ENCODE results near the gene IPCEF1. TPM values are rescaled to one million over a fixed set of nuclear protein-coding genes. Genes with fewer than 3 reads are reported as not detected.
A peak's percentile ranks its signal among the peaks of the same experiment; 100 is the strongest.

IPCEF1 gene
- total RNA-seq, 4 donors from 2014 or later, result 34.4 to 86.4 (median 73.6) TPM

- H3K27ac ChIP-seq, result peak overlapping the region; percentile 47 to 59 (median 53)
Measured at GRCh38 chr6:154319231-154319858, 37.3 kb downstream of the IPCEF1 start.

GRCh38 chr6:154318721-154319120 is 37.9 kb downstream of the IPCEF1 start:
- TF ChIP-seq POLR2A (IDR thresholded peaks at IDR 0.05) (no peak), CTCF (IDR thresholded peaks at IDR 0.05) (no peak)
- DNase-seq, result no peak
- Histone ChIP-seq H3K4me3 (replicated peaks in 1 of 3) (no peak overlapping the region), H3K27ac (peak overlapping the region in 2 of 3 donors; percentile 59 to 61), H3K9me3 (no peaks in the 10 kb centered on the region), H3K36me3 (no peaks in the 10 kb centered on the region), H3K4me1 (peaks cover 25 to 30% of the 10 kb centered on the region in 2 donors), H3K27me3 (no peaks in the 10 kb centered on the region)
- intact Hi-C loops (cut with DNase I), result no loop called here
- 87 to 90% methylated on average over 1 of the region's 1 CpG for WGBS, 2 donors

More at GRCh38 chr6:154319231-154319858, 37.3 kb downstream of the IPCEF1 start:
- 49 to 53% methylated on average over 8 of the region's 8 CpGs for WGBS, 2 donors
- Histone ChIP-seq H3K36me3 (no peaks in the 10 kb centered on the region), H3K9me3 (no peaks in the 10 kb centered on the region), H3K4me1 (peaks cover 25 to 30% of the 10 kb centered on the region in 2 donors), H3K27me3 (no peaks in the 10 kb centered on the region), H3K4me3 (replicated peaks in 1 of 3) (no peak overlapping the region)
- TF ChIP-seq POLR2A (IDR thresholded peaks at IDR 0.05) (no peak), CTCF (IDR thresholded peaks at IDR 0.05) (no peak)
- DNase-seq, result no peak
- intact Hi-C loops (cut with DNase I), result no loop called here

- 98 to 100% methylated on average over 1 of the region's 1 CpG for WGBS, 2 donors
- Histone ChIP-seq H3K27ac (peak overlapping the region in 1 of 3 donors; percentile 45), H3K9me3 (no peaks in the 10 kb centered on the region), H3K4me3 (replicated peaks in 1 of 3) (no peak overlapping the region), H3K27me3 (no peaks in the 10 kb centered on the region), H3K4me1 (peaks cover 24 to 30% of the 10 kb centered on the region in 2 donors), H3K36me3 (no peaks in the 10 kb centered on the region)
- DNase-seq, result no peak
- intact Hi-C loops (cut with DNase I), result no loop called here
- TF ChIP-seq POLR2A (IDR thresholded peaks at IDR 0.05) (no peak), CTCF (IDR thresholded peaks at IDR 0.05) (no peak)
Measured at GRCh38 chr6:154316131-154316530, 40.5 kb downstream of the IPCEF1 start.

GRCh38 chr6:154314084-154314483 is 42.5 kb downstream of the IPCEF1 start:
- WGBS, 2 donors, result 56 to 64% methylated on average over 1 of the region's 1 CpG

More at GRCh38 chr6:154314084-154314483, 42.5 kb downstream of the IPCEF1 start:
- Histone ChIP-seq H3K9me3 (no peaks in the 10 kb centered on the region), H3K4me3 (replicated peaks in 1 of 3) (no peak overlapping the region), H3K4me1 (peaks cover 14 to 18% of the 10 kb centered on the region in 2 donors), H3K27ac (peak overlapping the region in 1 of 3 donors; percentile 51), H3K27me3 (no peaks in the 10 kb centered on the region), H3K36me3 (no peaks in the 10 kb centered on the region)
- TF ChIP-seq POLR2A (IDR thresholded peaks at IDR 0.05), result no peak
- no peak for TF ChIP-seq CTCF (IDR thresholded peaks at IDR 0.05)
- DNase-seq, result no peak
- intact Hi-C loops (cut with DNase I), result no loop called here

Data from thyroid gland (tissue), 4 donors.